Activated naive CD4-positive, alpha-beta T cell treated with anti-CD3 and anti-CD28 coated beads for 36 hours (primary cell): ENCODE data around the gene CAPRIN1. TPM values are rescaled to one million over a fixed set of nuclear protein-coding genes. Genes with fewer than 3 reads are reported as not detected.

Experiments
- CTCF ChIA-PET: fragments of 350-600 bp; sonication (Branson Sonifier 250); formaldehyde crosslinking; loops from one replicate; lab custom pipeline; 2021; ENCODE audit warnings: antibody characterized with exemption; lab: Charles Lee
- DNase-seq: peaks from one replicate; pipeline ENCODE4 v3.0.0-alpha.2; 2020
- H3K27ac Mint-ChIP-seq: one replicate; pipeline ENCODE4 v1.8.0; 2021; ENCODE audit warnings: mild to moderate bottlenecking, mixed read lengths
- H3K27me3 Mint-ChIP-seq: one replicate; pipeline ENCODE4 v1.8.0; 2021; ENCODE audit warnings: low read depth, mixed read lengths
- H3K36me3 Mint-ChIP-seq: one replicate; pipeline ENCODE4 v1.8.0; 2021; ENCODE audit warnings: low read depth, mixed read lengths
- H3K4me1 Mint-ChIP-seq: one replicate; pipeline ENCODE4 v1.8.0; 2021; ENCODE audit warnings: low read depth, mixed read lengths
- H3K4me3 Mint-ChIP-seq: one replicate; pipeline ENCODE4 v1.8.0; 2021; ENCODE audit warnings: mild to moderate bottlenecking, moderate library complexity, mixed read lengths
- H3K9me3 Mint-ChIP-seq: one replicate; pipeline ENCODE4 v1.8.0; 2021; ENCODE audit warnings: mixed read lengths
- intact Hi-C: fragments of 100-400 bp; cut with micrococcal nuclease; formaldehyde crosslinking; loops from one replicate; pipeline ENCODE4 v1.15.1; 2023
- total RNA-seq, 2 experiments: library from RNA; stranded (reverse); gene quantifications; one replicate each; pipeline ENCODE4 v1.2.3, GENCODE V29; 2021

The CAPRIN1 gene
- total RNA-seq, 2 experiments from 2014 or later, result 274 to 289 TPM

DNA sequence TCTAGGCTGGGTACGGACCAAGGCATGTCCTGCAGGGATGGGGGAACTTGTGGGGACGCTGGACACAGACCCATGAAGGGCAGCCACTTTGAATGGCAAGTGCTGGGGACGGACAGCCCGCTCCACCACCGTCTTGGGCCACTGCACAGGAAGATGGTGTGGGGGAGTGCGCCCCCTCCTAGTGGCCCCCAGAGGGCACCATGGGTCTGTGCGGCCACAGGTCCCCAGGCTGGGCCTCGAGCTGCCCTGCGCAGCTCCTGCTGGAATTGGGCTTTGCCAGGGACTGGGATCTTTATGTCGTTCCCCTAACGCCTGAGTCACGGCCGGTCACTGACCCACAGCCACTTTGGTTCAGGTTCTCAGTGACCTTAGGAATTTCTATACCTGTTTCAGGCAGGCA, 98.3 kb downstream of the CAPRIN1 start:
- Mint-ChIP-seq H3K4me1 (no peaks in the 10 kb centered on the region), H3K36me3 (peaks cover 33% of the 10 kb centered on the region), H3K4me3 (no peak overlapping the region)

DNA sequence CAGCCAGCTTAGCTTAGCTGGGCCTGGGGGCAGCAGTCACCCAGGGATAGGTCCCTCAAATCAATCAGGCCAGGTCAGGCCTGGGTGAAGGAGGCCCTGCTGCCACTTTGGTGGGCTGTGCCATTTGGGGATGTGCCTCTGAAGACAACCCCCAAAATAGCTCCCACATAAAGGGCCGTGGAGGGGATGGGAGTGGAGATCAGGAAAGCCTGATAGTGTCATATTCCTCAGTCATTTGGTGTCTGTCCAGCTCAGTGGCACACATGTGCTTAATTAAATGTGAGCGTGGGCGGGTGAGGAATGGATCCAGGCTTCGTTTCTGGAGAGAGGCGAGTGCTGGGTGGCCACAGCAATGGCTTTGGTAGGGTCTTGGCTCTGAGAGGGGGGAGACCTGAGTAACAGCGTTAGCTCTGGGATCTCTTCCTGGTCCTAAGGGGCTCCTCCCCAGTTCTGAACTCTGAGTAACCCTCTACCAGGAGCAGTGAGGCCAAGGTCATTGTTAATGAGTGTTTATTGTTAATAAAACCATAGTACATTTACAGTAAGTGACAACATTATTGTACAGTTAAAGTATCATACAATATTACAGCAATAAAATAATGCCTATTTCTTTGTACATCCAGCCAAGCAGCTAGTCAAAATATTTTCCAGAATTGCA, 99.1 kb downstream of the CAPRIN1 start:
- Mint-ChIP-seq H3K9me3 (no peaks in the 10 kb centered on the region), H3K36me3 (peaks cover 28% of the 10 kb centered on the region), H3K4me1 (no peaks in the 10 kb centered on the region), H3K27ac (no peak overlapping the region), H3K27me3 (no peaks in the 10 kb centered on the region), H3K4me3 (no peak overlapping the region)
- intact Hi-C loops, result no loop called here
- CTCF ChIA-PET, result interaction anchor here (0.6 to 1.6 kb wide), 3 partner anchors 37 to 304 kb away, joined by 3 to 5 read pairs (median 3); partner anchors contain the start of gene ABTB2
- DNase-seq, result no peak

More for the DNA sequence above, 98.3 kb downstream of the CAPRIN1 start:
- CTCF ChIA-PET, result interaction anchor here (1.6 kb wide), 1 partner anchor 209 kb away, joined by 5 read pairs; the partner anchor contains the start of gene ABTB2
- intact Hi-C loops, result no loop called here
- H3K9me3 Mint-ChIP-seq, result no peaks in the 10 kb centered on the region
- H3K27me3 Mint-ChIP-seq, result no peaks in the 10 kb centered on the region
- no peak overlapping the region for H3K27ac Mint-ChIP-seq
- no peak for DNase-seq

Other genes with a start within 250 kb of the CAPRIN1 start
- not detected for gene LMO2, start 159.7 kb upstream of the CAPRIN1 start, total RNA-seq
- 10 to 100 TPM; 91.0 to 93.3 TPM for gene NAT10, start 53.9 kb downstream of the CAPRIN1 start, total RNA-seq